SIG-M5 (cell line): ENCODE results near the gene PSD2.
"Not testable (repeated sequence)": the region's sequence is repeated elsewhere in the genome, so short reads cannot be mapped to it uniquely, and the experiment has no call there.

Source experiments
- DNase-seq: peaks from one replicate; lab custom pipeline; 2025; lab: John Stamatoyannopoulos, UW

PSD2 gene

GRCh38 chr5:139789116-139789844, 6.3 kb upstream of the PSD2 start:
- DNase-seq, result no peak

- no peak for DNase-seq
Measured at GRCh38 chr5:139789845-139790189, 5.8 kb upstream of the PSD2 start.

DNA sequence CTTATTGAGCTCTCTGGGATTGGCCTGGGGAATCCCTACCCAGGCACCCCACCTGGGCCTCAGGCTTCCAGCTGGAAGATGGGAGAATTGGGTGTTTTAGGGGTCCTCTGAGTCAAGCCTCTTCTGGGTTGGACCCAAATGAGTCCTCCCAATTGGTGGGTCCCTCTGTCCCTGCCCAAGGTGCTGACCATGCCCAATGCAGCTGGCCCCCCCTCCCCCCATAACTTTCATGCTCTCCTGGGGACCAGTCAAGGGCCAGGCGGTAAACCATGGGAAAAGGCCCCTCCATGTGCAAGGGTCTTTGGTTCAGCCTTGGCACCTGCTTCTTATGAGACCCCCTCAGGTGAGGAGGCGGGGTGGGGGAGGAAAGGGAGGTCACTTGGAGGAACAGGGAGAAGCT, 3.4 kb upstream of the PSD2 start:
- no peak for DNase-seq

- not testable (repeated sequence) for DNase-seq
Measured at GRCh38 chr5:139792655-139793054, 3.0 kb upstream of the PSD2 start.

DNA sequence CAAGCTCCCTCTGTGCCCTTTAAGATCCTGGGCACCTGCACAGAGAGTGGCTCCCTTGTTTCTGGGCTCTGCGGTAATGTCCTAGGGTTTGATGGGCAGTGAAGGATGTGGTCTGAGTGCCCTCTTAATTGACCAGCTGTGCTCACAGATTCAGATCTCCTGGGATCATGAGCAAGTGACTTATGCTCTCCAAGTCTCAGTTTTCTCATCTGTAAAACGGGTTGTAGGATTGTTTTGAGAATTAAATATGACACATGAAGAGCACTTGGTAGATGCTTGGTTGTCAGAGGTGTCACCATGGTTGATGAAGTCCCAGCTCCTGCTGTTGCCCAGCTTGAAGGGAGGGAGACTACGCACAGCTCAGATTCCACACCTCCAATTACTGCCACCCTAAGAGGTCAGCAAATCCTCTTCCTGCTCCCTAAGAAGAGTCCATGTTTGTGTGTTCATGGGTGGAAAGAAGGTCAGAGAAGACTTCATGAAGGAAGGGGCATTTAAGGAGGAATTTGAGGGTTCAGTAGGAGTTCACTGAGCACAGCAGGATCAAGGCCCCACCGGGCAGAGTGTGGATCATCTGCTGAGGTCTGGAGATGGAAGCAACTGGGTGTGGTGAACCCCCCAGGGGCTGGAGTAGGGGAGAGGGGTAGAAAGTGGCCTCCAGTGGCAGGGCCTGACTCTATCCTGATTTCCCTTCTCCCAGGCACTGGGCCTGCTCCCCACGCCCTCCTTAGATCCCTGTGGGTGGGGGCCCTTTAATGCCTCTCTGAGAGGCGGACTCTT, 1.4 kb upstream of the PSD2 start:
- no peak for DNase-seq

DNA sequence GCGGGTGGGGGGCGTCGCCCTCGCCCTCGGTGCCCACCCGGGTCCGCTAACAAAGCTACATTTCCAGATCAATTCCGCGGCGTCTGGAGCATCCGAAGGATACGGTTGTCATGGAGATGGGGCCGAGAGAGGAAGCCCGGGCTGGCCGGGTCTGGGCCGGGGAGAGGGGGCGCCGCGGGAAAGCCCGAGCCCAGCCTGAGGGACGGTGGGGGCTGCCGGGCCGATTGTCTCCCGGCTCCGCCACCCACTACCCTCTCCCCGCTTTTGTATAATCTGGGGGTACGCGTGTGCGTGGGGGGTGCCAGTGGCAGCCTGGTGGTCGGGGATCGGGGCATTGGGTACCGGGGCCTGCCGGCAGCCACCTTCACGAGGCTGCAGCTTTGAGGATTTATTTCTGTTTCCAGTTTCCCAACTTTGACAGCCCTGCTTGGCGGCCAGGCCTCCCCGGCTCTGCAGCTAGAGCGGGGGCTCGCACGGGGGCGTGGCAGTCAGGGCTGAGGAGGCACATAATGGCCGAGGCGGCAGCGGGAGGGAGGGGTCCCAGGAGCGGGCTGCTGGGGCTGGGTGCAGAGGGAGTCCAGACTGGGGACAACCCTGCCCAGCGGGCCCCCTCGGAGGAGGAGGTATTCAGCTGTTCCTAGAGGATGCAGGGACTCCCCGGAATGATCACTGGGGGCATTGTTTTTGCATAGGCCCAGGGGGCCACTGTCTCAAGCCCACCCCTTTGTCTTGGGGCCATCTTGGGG, 626 bp downstream of the PSD2 start:
- no peak for DNase-seq

GRCh38 chr5:139797335-139797734, 1.7 kb downstream of the PSD2 start:
- DNase-seq, result no peak

GRCh38 chr5:139797856-139798510, 2.4 kb downstream of the PSD2 start:
- no peak for DNase-seq

DNA sequence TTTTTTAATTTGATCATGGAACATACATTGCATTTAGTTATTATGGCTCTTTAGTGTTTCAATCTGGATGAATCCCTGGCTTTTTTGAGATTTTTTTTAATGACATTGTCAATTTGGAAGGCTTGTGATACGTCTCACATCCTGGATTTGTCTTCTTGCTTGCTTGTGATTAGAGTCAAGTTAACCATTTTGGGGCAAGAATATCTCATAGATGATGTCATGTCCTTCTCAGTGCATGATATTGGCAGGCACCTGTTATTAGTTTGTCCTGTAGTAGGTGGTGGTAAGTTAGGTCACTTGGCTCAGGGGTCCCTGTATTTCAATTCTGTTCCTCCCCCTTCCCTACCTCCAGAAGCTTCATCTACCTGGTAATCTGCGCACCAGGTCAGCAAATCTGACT, 3.3 kb downstream of the PSD2 start:
- no peak for DNase-seq

GRCh38 chr5:139799359-139799758, 3.8 kb downstream of the PSD2 start:
- DNase-seq, result no peak

DNA sequence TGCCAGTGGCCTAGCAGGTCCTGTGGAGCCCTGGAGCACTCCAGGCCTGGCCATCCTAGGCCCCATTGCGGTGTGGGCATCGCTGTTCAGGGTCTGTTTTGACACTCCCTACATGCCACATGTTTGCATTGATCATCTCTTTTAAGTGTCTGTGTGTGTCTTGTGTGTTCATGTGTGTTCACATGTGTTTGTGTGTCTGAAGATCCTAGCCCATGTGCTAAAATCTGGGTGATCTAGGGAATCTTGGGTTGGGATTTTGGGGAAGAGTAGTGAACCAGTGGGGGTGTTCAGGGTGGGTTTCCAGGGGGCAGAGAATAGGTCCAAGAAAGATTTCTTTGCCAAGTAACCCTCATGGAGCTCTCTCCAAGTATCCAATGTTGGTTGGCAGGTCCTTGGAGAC, 8.4 kb downstream of the PSD2 start:
- DNase-seq, result no peak

DNA sequence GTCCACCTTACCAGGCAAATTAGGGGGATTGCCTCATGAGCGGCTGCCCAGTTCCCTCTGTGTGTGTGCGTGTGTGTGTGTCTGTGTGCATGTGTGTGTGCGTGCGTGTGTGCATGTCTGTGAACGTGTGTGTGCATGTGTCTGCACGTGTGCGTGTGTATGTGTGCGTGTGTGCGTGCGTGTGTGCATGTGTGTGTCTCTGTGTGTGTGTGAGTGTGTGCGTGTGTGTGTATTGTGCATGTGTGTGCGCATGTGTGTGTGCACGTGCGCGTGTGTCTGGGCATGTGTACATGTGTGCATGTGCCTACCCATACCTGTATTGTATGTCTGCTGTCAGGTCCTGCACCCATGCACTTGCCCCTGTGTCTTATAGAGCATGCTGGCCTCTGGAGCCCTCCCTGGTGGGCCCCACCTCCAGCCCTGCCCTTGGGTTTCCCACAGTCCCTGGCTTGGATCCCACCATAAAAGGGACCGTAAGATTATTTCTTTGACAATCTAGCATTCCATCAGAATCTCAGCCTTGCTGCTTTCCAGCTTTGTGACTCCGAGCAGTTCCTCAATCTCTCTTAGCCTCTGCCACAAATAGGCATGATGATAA, 9.3 kb downstream of the PSD2 start:
- DNase-seq, result no peak

GRCh38 chr5:139805545-139805944, 9.9 kb downstream of the PSD2 start:
- DNase-seq, result no peak

DNA sequence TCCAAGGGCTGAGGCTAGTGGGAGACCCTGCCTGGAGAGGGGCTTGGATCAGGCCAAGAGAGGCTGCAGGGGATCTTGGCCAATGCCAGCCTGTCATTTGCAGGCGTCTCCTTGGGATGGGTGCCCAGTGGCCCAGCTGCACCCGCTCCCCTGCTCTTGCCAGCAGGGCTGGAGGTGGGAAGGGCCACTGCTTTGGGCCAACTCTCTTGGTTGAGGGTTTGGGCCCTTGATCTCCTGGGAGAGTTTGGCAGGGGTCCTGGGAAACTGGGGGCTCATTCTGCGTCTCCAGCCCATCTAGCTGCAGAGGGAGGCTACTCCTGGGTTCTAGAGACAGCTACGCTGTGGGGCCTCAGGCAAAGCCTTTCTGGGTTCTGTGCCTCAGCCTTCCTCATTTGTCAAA, 10.5 kb downstream of the PSD2 start:
- no peak for DNase-seq

DNA sequence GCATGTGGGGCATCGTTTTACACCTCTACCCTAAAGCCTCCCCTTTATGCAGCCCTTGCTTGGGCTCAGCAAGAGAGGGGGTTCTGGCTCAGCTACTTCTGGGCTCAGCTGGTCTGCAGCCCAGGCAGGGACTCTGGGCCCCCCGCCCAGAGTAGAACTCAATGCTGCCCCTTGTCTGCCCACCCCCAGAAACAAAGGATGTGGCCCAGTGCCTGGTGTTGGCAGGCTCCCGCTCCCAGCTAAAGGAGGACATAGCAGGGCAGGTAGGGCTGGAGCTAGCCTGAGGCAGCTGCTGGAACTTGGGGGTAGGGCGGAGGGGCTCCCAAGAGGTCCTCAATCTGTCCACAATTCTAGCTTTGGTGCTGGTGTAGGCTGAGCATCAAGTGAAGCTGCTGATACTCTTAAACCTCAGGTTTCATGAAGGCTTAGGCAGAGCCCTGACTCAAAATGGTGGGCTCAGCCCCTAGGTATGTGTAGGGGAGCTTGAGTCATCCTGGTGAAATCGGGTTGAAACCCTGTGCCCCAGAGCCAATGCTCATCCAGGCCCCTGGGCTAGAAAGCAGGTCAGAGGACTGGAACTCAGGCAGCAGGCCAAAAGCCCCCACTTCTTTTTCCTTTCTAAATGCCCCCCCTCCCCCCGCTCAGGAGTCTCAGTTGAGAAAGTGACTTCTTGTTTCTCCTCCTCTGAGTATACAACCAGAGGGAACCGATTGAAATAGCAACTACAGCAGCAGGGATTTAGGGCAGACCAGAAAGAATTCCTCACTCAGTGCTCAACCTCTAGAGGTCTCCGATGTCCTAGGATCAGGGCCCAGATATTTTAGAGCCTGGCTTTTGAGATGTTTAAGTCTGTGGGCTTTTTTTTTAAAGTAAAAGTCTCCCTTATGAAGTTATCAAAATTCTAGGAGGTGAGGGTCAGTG, 11.4 kb downstream of the PSD2 start:
- no peak for DNase-seq

DNA sequence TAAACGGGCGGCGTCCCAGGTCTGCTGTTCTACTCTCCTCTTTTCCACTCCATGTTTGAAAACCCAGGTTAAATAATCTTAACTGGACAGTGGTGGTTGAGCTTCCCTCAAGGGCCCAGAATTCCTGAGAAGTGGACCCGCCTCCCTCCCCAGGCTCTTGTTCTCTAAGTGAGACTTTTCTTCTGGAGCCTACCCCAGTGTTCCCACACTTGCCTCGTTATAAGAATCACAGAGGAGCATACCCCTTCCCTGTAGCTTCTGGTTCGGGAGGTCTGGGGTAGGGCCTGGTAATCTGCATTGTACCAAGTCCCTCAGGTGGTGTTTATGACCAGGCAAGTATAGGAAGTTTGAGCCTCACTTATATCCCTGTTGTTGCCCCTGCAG, 12.0 kb downstream of the PSD2 start:
- DNase-seq, result no peak

DNA sequence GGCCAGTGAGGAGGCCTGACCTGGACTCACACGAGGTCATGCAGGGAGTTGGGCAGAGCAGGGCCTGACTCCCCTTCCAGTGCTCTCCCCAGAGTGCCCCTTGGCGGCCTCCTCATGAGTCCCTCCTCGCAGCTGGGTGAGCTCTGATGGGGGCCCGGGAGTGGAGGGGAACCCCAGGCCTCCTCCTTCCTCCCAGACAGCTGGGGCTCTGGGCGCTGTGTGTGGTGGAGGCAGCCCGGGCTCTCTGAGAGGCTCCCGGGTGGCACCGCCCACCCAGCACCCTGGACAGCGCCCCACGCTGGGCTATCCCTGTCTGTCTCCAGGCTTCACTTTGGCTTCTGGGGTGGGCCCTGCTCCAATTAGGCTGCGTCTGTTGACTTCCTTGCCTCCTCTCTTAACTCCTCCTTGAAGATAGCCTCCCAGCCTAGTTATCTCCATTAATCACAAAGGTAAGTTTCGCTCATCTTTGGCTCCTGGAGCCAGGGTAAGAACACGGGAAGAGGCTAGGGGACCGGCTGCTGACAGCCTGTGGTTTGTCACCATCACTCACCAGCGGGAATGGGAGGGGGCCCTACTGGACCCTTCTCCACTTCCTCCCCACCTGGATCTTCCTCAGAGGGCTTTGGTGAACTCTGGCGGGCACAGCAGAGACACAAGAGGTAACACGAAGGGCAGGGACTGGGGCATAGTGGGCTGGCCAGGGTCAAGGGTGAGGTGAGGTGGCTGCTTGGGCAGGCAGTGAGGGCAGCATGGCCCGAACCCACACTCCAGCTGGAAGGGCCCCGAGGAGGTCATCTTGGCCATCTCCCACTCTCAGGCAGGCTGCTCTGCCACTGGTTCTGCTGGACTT, 13.1 kb downstream of the PSD2 start:
- DNase-seq, result no peak

DNA sequence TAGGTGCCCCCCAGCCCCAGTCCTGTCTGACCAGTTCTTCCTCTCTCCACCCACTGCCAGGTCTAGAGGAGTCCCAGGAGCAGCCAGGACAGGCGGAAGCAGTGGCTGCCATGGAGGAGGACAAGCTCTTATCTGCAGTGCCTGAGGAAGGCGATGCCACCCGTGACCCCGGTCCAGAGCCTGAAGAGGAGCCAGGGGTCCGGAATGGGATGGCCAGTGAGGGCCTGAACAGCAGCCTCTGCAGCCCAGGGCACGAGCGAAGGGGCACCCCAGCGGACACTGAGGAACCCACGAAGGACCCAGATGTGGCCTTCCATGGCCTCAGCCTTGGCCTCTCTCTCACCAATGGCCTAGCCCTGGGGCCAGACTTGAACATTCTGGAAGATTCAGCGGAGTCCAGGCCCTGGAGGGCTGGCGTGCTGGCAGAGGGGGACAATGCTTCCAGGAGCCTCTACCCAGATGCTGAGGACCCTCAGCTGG, 13.8 kb downstream of the PSD2 start:
- no peak for DNase-seq

DNA sequence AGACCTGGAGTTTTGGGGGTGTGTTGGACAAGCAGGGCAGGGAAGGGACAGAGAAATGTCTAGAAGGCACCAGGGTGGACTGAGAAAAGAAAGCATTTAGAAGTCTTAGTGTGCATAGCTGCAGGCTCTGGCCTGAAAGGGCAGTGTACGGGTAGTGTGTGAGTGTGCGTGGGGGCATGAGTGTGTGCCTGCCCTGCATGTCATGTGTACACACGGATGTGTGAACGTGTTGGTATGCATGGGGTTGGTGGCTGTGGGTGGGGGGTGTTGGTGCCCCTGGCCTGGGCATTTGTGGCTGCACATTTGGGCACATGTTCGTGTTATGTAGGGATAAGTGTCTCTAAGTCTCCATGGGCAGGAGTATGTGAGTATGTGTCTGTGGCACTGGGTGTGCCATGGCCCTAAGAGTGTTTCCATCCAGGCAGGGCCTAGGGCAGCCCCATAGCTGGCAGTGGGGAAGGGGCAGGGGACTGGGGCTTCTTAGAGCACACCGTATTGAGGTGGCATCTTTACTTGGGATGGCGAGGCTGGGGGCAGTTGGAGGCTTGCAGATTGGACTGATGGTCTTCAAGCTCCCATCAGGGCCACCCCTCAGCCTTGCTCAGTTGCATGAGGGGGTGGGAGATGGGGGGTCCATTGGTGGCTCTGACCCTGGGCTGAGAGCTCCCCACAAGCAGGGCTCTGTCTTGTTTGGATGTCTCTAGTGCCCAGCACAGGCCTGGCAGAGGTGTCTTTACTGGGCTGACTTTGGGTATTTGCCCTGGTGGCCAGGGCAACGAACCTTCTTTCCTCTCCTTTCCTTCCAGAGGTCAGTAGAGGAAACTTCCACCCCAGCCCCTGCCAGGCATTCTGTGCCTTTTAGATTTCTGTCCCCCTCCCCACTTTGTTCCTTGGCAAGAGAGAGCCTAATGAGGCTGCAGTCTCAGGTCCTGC, 15.0 kb downstream of the PSD2 start:
- DNase-seq, result no peak
